ENCODE results near the gene ELFN2. TPM values are rescaled to one million over a fixed set of nuclear protein-coding genes. Genes with fewer than 3 reads are reported as not detected.

The ELFN2 gene
- total and polyA plus RNA-seq, 2 of the 13 experiments (the other 11 are each of a cell fraction or from before 2014, with no cell fraction given), result 0.01 TPM; not detected in 1

- H3K4me3 ChIP-seq (replicated peaks in 1 of 3; ENCODE audit: insufficient read depth in 1 of 3, low read depth in 2 of 3, low read length in 3 of 3), result no peak overlapping the region
- H3K36me3 ChIP-seq (replicated peaks in 1 of 2; ENCODE audit: control insufficient read depth in 1 of 2, insufficient read depth in 2 of 2, low read length in 2 of 2), result no peaks in the 10 kb centered on the region
- DNase-seq (ENCODE audit: low spot score) (peak; percentile 28), FAIRE-seq (no peak), ATAC-seq (peak; percentile 60)
- no peak overlapping the region for H3K4me2 ChIP-seq (ENCODE audit: low read depth, low read length)
- in situ Hi-C loops (cut with HindIII; ENCODE audit: extremely low pct_ligation_motif_present, low pct_unique_long_range_greater_than_20kb), result no loop called here
- H3K27me3 ChIP-seq (ENCODE audit: control insufficient read depth in 1 of 2, insufficient read depth in 2 of 2, low read length in 2 of 2), result peaks cover 0 to 3% of the 10 kb centered on the region in 2 experiments; a peak in 3 of 5 replicates
- ChIA-PET CTCF (ENCODE audit: low intra/inter-chr PET ratio, low total read pairs) (no interaction called here), POLR2A (no interaction called here)
- no peaks in the 10 kb centered on the region for H3K4me1 ChIP-seq (ENCODE audit: insufficient read depth, low read length)
- no peak overlapping the region for H2AFZ ChIP-seq (ENCODE audit: low read length)
- H3K79me2 ChIP-seq (ENCODE audit: insufficient read depth, low read length), result no peaks in the 10 kb centered on the region
- WGBS (ENCODE audit: low lambda C conversion rate), result 4% methylated on average over 5 of the region's 5 CpGs
- no TSS peak for BruUV-seq (replicated peaks)
- no peaks in the 10 kb centered on the region for H3K9me3 ChIP-seq (ENCODE audit: low read length)
- H4K20me1 ChIP-seq (ENCODE audit: insufficient read depth, low read length), result no peaks in the 10 kb centered on the region; the same call in 1 of the 2 replicates
- no peak overlapping the region for H3K9ac ChIP-seq (ENCODE audit: insufficient read depth, low read depth, low read length)
- intact Hi-C loops (cut with micrococcal nuclease; ENCODE audit: unreplicated experiment), result no loop called here
- no peak overlapping the region for H3K27ac ChIP-seq (ENCODE audit: extremely low read length, insufficient read depth, low read length)
- TF ChIP-seq FOSL2 (CRISPR knock-in tag; IDR thresholded peaks at IDR 0.05) (0 out of 2 replicates have a peak, but pooled peaks have one; percentile 7), ZNF766 (CRISPR knock-in tag; IDR thresholded peaks at IDR 0.05; ENCODE audit: borderline replicate concordance) (0 out of 2 replicates have a peak, but pooled peaks have one; percentile 45), TSC22D2 (CRISPR knock-in tag; IDR thresholded peaks at IDR 0.05; ENCODE audit: borderline replicate concordance) (peak; percentile 51; the same call in 1 of the 2 replicates), THAP11 (CRISPR knock-in tag; IDR thresholded peaks at IDR 0.05) (0 out of 2 replicates have a peak, but pooled peaks have one; percentile 19), EHMT2 (IDR thresholded peaks at IDR 0.05; ENCODE audit: borderline replicate concordance, low read depth, low read length) (0 out of 2 replicates have a peak, but pooled peaks have one; percentile 55), MIER2 (CRISPR knock-in tag; IDR thresholded peaks at IDR 0.05) (peak; percentile 97), HOXA7 (CRISPR knock-in tag; IDR thresholded peaks at IDR 0.05) (no peak), ZFP37 (CRISPR knock-in tag; IDR thresholded peaks at IDR 0.05; ENCODE audit: borderline replicate concordance) (peak; percentile 72; the same call in 1 of the 2 replicates), MIXL1 (CRISPR knock-in tag; IDR thresholded peaks at IDR 0.05) (0 out of 2 replicates have a peak, but pooled peaks have one; percentile 24), SOX13 (IDR thresholded peaks at IDR 0.05) (no peak), SOX13 (CRISPR knock-in tag; conservative IDR thresholded peaks at IDR 0.05 in 1 of 2, IDR thresholded peaks at IDR 0.05 in 1 of 2) (0 out of 4 replicates have a peak, but pooled peaks of 1 of the 2 experiments have one; percentile 21), SIN3B (IDR thresholded peaks at IDR 0.05; ENCODE audit: low read length) (no peak), IKZF5 (CRISPR knock-in tag; IDR thresholded peaks at IDR 0.05) (0 out of 2 replicates have a peak, but pooled peaks have one; percentile 38), ZBTB49 (CRISPR knock-in tag; IDR thresholded peaks at IDR 0.05; ENCODE audit: borderline replicate concordance) (0 out of 2 replicates have a peak, but pooled peaks have one; percentile 34), THRA (CRISPR knock-in tag; IDR thresholded peaks at IDR 0.05; ENCODE audit: borderline replicate concordance) (0 out of 2 replicates have a peak, but pooled peaks have one; percentile 26), RXRA (CRISPR knock-in tag; IDR thresholded peaks at IDR 0.05) (no peak), ETV5 (CRISPR knock-in tag; IDR thresholded peaks at IDR 0.05; ENCODE audit: borderline replicate concordance) (0 out of 2 replicates have a peak, but pooled peaks have one; percentile 14), SSRP1 (CRISPR knock-in tag; IDR thresholded peaks at IDR 0.05) (no peak)
- TF ChIP-seq, protein P1, sequence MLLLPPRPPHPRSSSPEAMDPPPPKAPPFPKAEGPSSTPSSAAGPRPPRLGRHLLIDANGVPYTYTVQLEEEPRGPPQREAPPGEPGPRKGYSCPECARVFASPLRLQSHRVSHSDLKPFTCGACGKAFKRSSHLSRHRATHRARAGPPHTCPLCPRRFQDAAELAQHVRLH (CRISPR knock-in tag; IDR thresholded peaks at IDR 0.05; ENCODE audit: borderline replicate concordance, low read depth), result 0 out of 2 replicates have a peak, but pooled peaks have one; percentile 45
Measured at GRCh38 chr22:37462983-37463382, 35.7 kb upstream of the ELFN2 start.

All from HepG2 (cell line).